OCI-LY1 (cell line): Measurements from ENCODE around the gene PDGFD.

Source experiments
- H2AFZ ChIP-seq: fragments of 200-600 bp; sonication (generic), shearing (Covaris generic); 2 replicates; pipeline ENCODE4 v1.6.0; 2014; ENCODE audit warnings: antibody characterized with exemption, mild to moderate bottlenecking, low read length
- H3F3A ChIP-seq: fragments of 200-600 bp; sonication (generic), shearing (Covaris generic); 2 replicates; pipeline ENCODE4 v1.6.0; 2014; ENCODE audit warnings: mild to moderate bottlenecking, antibody characterized with exemption, low read length, moderate library complexity; ENCODE audit not compliant: insufficient read depth
- H3K27ac ChIP-seq: fragments of 200-600 bp; sonication (generic); 2 replicates; pipeline ENCODE4 v1.5.1; 2014; ENCODE audit warnings: low read length, mixed run types, mild to moderate bottlenecking, low read depth; ENCODE audit not compliant: poor library complexity, severe bottlenecking
- H3K27me3 ChIP-seq: fragments of 200-600 bp; sonication (generic); 2 replicates; pipeline ENCODE4 v1.6.0; 2014; ENCODE audit warnings: antibody characterized with exemption, mild to moderate bottlenecking, low read length, moderate library complexity; ENCODE audit not compliant: insufficient read depth
- H3K36me3 ChIP-seq: fragments of 200-600 bp; sonication (generic); 2 replicates; pipeline ENCODE4 v1.6.1; 2014; ENCODE audit warnings: mild to moderate bottlenecking, antibody characterized with exemption, low read length, moderate library complexity, mixed read lengths; ENCODE audit not compliant: insufficient read depth
- H3K4me1 ChIP-seq: fragments of 200-600 bp; sonication (generic); 2 replicates; pipeline ENCODE4 v1.5.1; 2014; ENCODE audit warnings: mild to moderate bottlenecking, low read length, moderate library complexity; ENCODE audit not compliant: insufficient read depth, severe bottlenecking
- H3K4me2 ChIP-seq: fragments of 200-600 bp; sonication (generic), shearing (Covaris generic); 2 replicates; pipeline ENCODE4 v1.6.1; 2014; ENCODE audit warnings: low read length
- H3K4me3 ChIP-seq: fragments of 200-600 bp; sonication (generic); 2 replicates; pipeline ENCODE4 v1.5.1; 2014; ENCODE audit warnings: low read length, low read depth, mild to moderate bottlenecking, mixed read lengths; ENCODE audit not compliant: poor library complexity, severe bottlenecking
- H3K79me2 ChIP-seq: fragments of 200-600 bp; shearing (Covaris generic); 2 replicates; pipeline ENCODE4 v1.6.1; 2016; ENCODE audit warnings: mixed run types, low read length, mixed read lengths; ENCODE audit not compliant: insufficient read depth
- H3K9ac ChIP-seq: fragments of 200-600 bp; sonication (generic), shearing (Covaris generic); 2 replicates; pipeline ENCODE4 v1.6.1; 2014; ENCODE audit warnings: mild to moderate bottlenecking, low read length, mixed read lengths
- H3K9me2 ChIP-seq: fragments of 200-600 bp; sonication (generic), shearing (Covaris generic); 2 replicates; pipeline ENCODE4 v1.6.1; 2014; ENCODE audit warnings: low read depth, mild to moderate bottlenecking, low read length, mixed read lengths
- H3K9me3 ChIP-seq: fragments of 200-600 bp; shearing (Covaris generic); 2 replicates; pipeline ENCODE4 v1.6.1; 2014; ENCODE audit warnings: low read length, mixed read lengths
- H4K20me1 ChIP-seq: fragments of 200-600 bp; sonication (generic), shearing (Covaris generic); 2 replicates; pipeline ENCODE4 v1.6.0; 2016; ENCODE audit warnings: mild to moderate bottlenecking, low read length; ENCODE audit not compliant: insufficient read depth
- CTCF ChIP-seq: fragments of 200-600 bp; sonication (generic), shearing (Covaris generic); IDR thresholded peaks from 2 replicates; pipeline ENCODE4 v1.5.1; 2017; ENCODE audit warnings: mild to moderate bottlenecking, antibody characterized with exemption, low read length, moderate library complexity, mixed read lengths
- EZH2 ChIP-seq: fragments of 200-600 bp; sonication (generic), shearing (Covaris generic); IDR thresholded peaks from 2 replicates; pipeline ENCODE4 v1.8.0; 2017; ENCODE audit warnings: borderline replicate concordance, mixed run types, mild to moderate bottlenecking, antibody characterized with exemption, low read length, moderate library complexity, mixed read lengths

Gene PDGFD

GRCh38 chr11:103897160-103897936, 266.6 kb downstream of the PDGFD start:
- H4K20me1 ChIP-seq: no peaks in the 10 kb centered on the region
- H3K36me3 ChIP-seq: no peaks in the 10 kb centered on the region
- no peaks in the 10 kb centered on the region for H3K27me3 ChIP-seq
- peaks cover 44% of the 10 kb centered on the region for H3K4me1 ChIP-seq
- H3K4me2 ChIP-seq: peak overlapping the region; percentile 55
- H3K9me2 ChIP-seq: no peaks in the 10 kb centered on the region
- no peak overlapping the region for H3K4me3 ChIP-seq
- H3K9ac ChIP-seq: peak overlapping the region; percentile 27; the same call in 1 of the 2 replicates
- H3K27ac ChIP-seq: peak overlapping the region; percentile 72
- no peaks in the 10 kb centered on the region for H3F3A ChIP-seq
- no peak for TF ChIP-seq CTCF
- no peak for TF ChIP-seq EZH2
- no peaks in the 10 kb centered on the region for H3K79me2 ChIP-seq
- H3K9me3 ChIP-seq: no peaks in the 10 kb centered on the region
- no peak overlapping the region; the same call in 1 of the 2 replicates for H2AFZ ChIP-seq

GRCh38 chr11:103895106-103895505, 268.8 kb downstream of the PDGFD start:
- Histone ChIP-seq H3K79me2 (no peaks in the 10 kb centered on the region), H2AFZ (no peak overlapping the region), H3K27me3 (no peaks in the 10 kb centered on the region), H3K9ac (no peak overlapping the region), H3K27ac (peak overlapping the region; percentile 18), H3K9me2 (no peaks in the 10 kb centered on the region), H3K4me3 (no peak overlapping the region), H4K20me1 (no peaks in the 10 kb centered on the region), H3K9me3 (no peaks in the 10 kb centered on the region), H3F3A (no peaks in the 10 kb centered on the region), H3K4me1 (peaks cover 44% of the 10 kb centered on the region), H3K4me2 (no peak overlapping the region), H3K36me3 (no peaks in the 10 kb centered on the region)
- TF ChIP-seq CTCF (no peak), EZH2 (no peak)

- TF ChIP-seq CTCF (0 out of 2 replicates have a peak, but pooled peaks have one; percentile 2), EZH2 (no peak)
- Histone ChIP-seq H4K20me1 (no peaks in the 10 kb centered on the region), H3K27me3 (no peaks in the 10 kb centered on the region), H3K36me3 (no peaks in the 10 kb centered on the region), H3K27ac (peak overlapping the region; percentile 18), H3K4me3 (no peak overlapping the region), H3K9ac (no peak overlapping the region), H2AFZ (no peak overlapping the region), H3K4me1 (peaks cover 44% of the 10 kb centered on the region), H3K9me2 (no peaks in the 10 kb centered on the region), H3K4me2 (no peak overlapping the region), H3K79me2 (no peaks in the 10 kb centered on the region), H3F3A (no peaks in the 10 kb centered on the region), H3K9me3 (no peaks in the 10 kb centered on the region)
Measured at GRCh38 chr11:103894673-103895072, 269.3 kb downstream of the PDGFD start.
